HG02798 (cell line): ENCODE results near the gene GFOD2.

ENCODE experiments used
- ATAC-seq: cut with Tn5 transposase; IDR thresholded peaks from one replicate; pipeline ENCODE4 v1.9.1; 2021; ENCODE audit warnings: mild to moderate bottlenecking; ENCODE audit not compliant: unreplicated experiment, poor library complexity

The GFOD2 gene

GRCh38 chr16:67673712-67674580 is 45.2 kb downstream of the GFOD2 start:
- ATAC-seq: no peak

- no peak for ATAC-seq
Measured at GRCh38 chr16:67672739-67673662, 46.1 kb downstream of the GFOD2 start.

- ATAC-seq: no peak
Measured at GRCh38 chr16:67672306-67672705, 46.8 kb downstream of the GFOD2 start.

GRCh38 chr16:67669499-67670101 is 49.5 kb downstream of the GFOD2 start:
- ATAC-seq: no peak

GRCh38 chr16:67668495-67669157 is 50.5 kb downstream of the GFOD2 start:
- no peak for ATAC-seq

- peak; percentile 77 for ATAC-seq
Measured at GRCh38 chr16:67667817-67668494, 51.2 kb downstream of the GFOD2 start.

- no peak for ATAC-seq
Measured at GRCh38 chr16:67667453-67667816, 51.7 kb downstream of the GFOD2 start.

- peak; percentile 71 for ATAC-seq
Measured at GRCh38 chr16:67666559-67667452, 52.3 kb downstream of the GFOD2 start, which contains the start of the genes C16orf86 and ENKD1. C16orf86 (plus strand) TSS chr16:67666814; CDS start chr16:67666971, 157 bp downstream. ENKD1 (minus strand) TSS chr16:67666750; CDS start chr16:67666442, 308 bp downstream.

- no peak for ATAC-seq
Measured at GRCh38 chr16:67666032-67666551, 53.0 kb downstream of the GFOD2 start.

GRCh38 chr16:67665598-67665997 is 53.5 kb downstream of the GFOD2 start:
- no peak for ATAC-seq

GRCh38 chr16:67664871-67665270 is 54.2 kb downstream of the GFOD2 start:
- no peak for ATAC-seq

- ATAC-seq: no peak
Measured at GRCh38 chr16:67664258-67664657, 54.9 kb downstream of the GFOD2 start.

GRCh38 chr16:67663877-67664222 is 55.3 kb downstream of the GFOD2 start:
- no peak for ATAC-seq

- no peak for ATAC-seq
Measured at GRCh38 chr16:67663151-67663876, 55.8 kb downstream of the GFOD2 start.

GRCh38 chr16:67662653-67663010 is 56.5 kb downstream of the GFOD2 start:
- ATAC-seq: no peak

- no peak for ATAC-seq
Measured at GRCh38 chr16:67661886-67662652, 57.0 kb downstream of the GFOD2 start.

GRCh38 chr16:67661101-67661761 is 57.9 kb downstream of the GFOD2 start:
- ATAC-seq: no peak
